SK-N-SH treated with all-trans-retinoic acid at 6 μM for 48 hours (cell line): ENCODE measurements around the gene RANBP1.
A peak's percentile ranks its signal among the peaks of the same experiment; 100 is the strongest.

Source experiments
- ATAC-seq: fragments of 200-7000 bp; cut with Tn5 transposase; 3 replicates; pipeline ENCODE4 v1.9.1; 2020; ENCODE audit warnings: mild to moderate bottlenecking, moderate library complexity
- ARNTL ChIP-seq: fragments of 450-650 bp; formaldehyde crosslinking; IDR thresholded peaks from 2 replicates; pipeline ENCODE4 v1.5.0; 2020; ENCODE audit warnings: low read depth, mild to moderate bottlenecking, moderate library complexity, borderline replicate concordance
- BACH2 ChIP-seq: fragments of 250-450 bp; sonication (Bioruptor Pico); IDR thresholded peaks from 2 replicates; pipeline ENCODE4 v1.9.0; 2021; ENCODE audit warnings: mild to moderate bottlenecking, borderline replicate concordance
- CREB5 ChIP-seq: fragments of 250-450 bp; sonication (Bioruptor Pico); IDR thresholded peaks from 2 replicates; pipeline ENCODE4 v1.5.1; 2020; ENCODE audit warnings: low read depth, mild to moderate bottlenecking, moderate library complexity
- CSDC2 ChIP-seq: fragments of 250-450 bp; sonication (Bioruptor Pico); IDR thresholded peaks from 2 replicates; pipeline ENCODE4 v1.5.0; 2020; ENCODE audit warnings: mild to moderate bottlenecking, moderate library complexity
- CSRNP3 ChIP-seq: fragments of 250-450 bp; sonication (Bioruptor Pico); IDR thresholded peaks from 2 replicates; pipeline ENCODE4 v1.5.1; 2021; ENCODE audit warnings: mild to moderate bottlenecking, moderate library complexity
- ESRRG ChIP-seq: fragments of 250-450 bp; sonication (Bioruptor Pico); IDR thresholded peaks from 2 replicates; pipeline ENCODE4 v1.6.1; 2021; ENCODE audit warnings: mild to moderate bottlenecking
- GLIS3 ChIP-seq: fragments of 250-450 bp; sonication (Bioruptor Pico); IDR thresholded peaks from 2 replicates; pipeline ENCODE4 v1.5.0; 2020; ENCODE audit warnings: mild to moderate bottlenecking, moderate library complexity
- ISL1 ChIP-seq: fragments of 250-450 bp; sonication (Bioruptor Pico); IDR thresholded peaks from 2 replicates; pipeline ENCODE4 v2.1.2; 2022; ENCODE audit warnings: mild to moderate bottlenecking, moderate library complexity
- OSR1 ChIP-seq: fragments of 250-450 bp; sonication (Bioruptor Pico); IDR thresholded peaks from 2 replicates; pipeline ENCODE4 v1.8.0; 2022; ENCODE audit warnings: moderate library complexity, mild to moderate bottlenecking, inconsistent platforms
- PATZ1 ChIP-seq: fragments of 250-450 bp; sonication (Bioruptor Pico); IDR thresholded peaks from 2 replicates; pipeline ENCODE4 v1.8.0; 2020; ENCODE audit warnings: mild to moderate bottlenecking, moderate library complexity, borderline replicate concordance
- POU6F1 ChIP-seq: fragments of 250-450 bp; sonication (Bioruptor Pico); IDR thresholded peaks from 2 replicates; pipeline ENCODE4 v1.8.0; 2021; ENCODE audit warnings: low read depth, mild to moderate bottlenecking, moderate library complexity, borderline replicate concordance
- PPARA ChIP-seq: fragments of 250-450 bp; sonication (Bioruptor Pico); IDR thresholded peaks from 2 replicates; pipeline ENCODE4 v1.5.0; 2020; ENCODE audit warnings: mild to moderate bottlenecking, borderline replicate concordance
- RARB ChIP-seq: fragments of 250-450 bp; sonication (Bioruptor Pico); IDR thresholded peaks from 2 replicates; pipeline ENCODE4 v1.8.0; 2021; ENCODE audit warnings: mild to moderate bottlenecking, moderate library complexity
- SNAI2 ChIP-seq: fragments of 250-450 bp; sonication (Bioruptor Pico); IDR thresholded peaks from 2 replicates; pipeline ENCODE4 v1.5.0; 2020; ENCODE audit warnings: mild to moderate bottlenecking, moderate library complexity
- TOX ChIP-seq: fragments of 250-450 bp; sonication (Bioruptor Pico); IDR thresholded peaks from 2 replicates; pipeline ENCODE4 v1.8.0; 2021; ENCODE audit warnings: mild to moderate bottlenecking, moderate library complexity, borderline replicate concordance
- TSHZ2 ChIP-seq: fragments of 250-450 bp; sonication (Bioruptor Pico); IDR thresholded peaks from 2 replicates; pipeline ENCODE4 v1.5.0; 2020; ENCODE audit warnings: mild to moderate bottlenecking, moderate library complexity
- ZC3H10 ChIP-seq: fragments of 250-450 bp; sonication (Bioruptor Pico); IDR thresholded peaks from 2 replicates; pipeline ENCODE4 v1.5.1; 2021; ENCODE audit warnings: mild to moderate bottlenecking, moderate library complexity
- ZFP3 ChIP-seq: fragments of 250-450 bp; sonication (Bioruptor Pico); IDR thresholded peaks from 2 replicates; pipeline ENCODE4 v1.5.0; 2020; ENCODE audit warnings: mild to moderate bottlenecking, moderate library complexity
- ZFP30 ChIP-seq: fragments of 450-650 bp; formaldehyde crosslinking; IDR thresholded peaks from 2 replicates; pipeline ENCODE4 v1.5.0; 2022; ENCODE audit warnings: mild to moderate bottlenecking, moderate library complexity
- ZNF565 ChIP-seq: fragments of 450-650 bp; formaldehyde crosslinking; conservative IDR thresholded peaks from 2 replicates; pipeline ENCODE4 v1.5.0; 2020; ENCODE audit warnings: low read depth, mild to moderate bottlenecking, moderate library complexity
- ZNF70 ChIP-seq: fragments of 450-650 bp; formaldehyde crosslinking; IDR thresholded peaks from 2 replicates; pipeline ENCODE4 v1.5.0; 2020; ENCODE audit warnings: mild to moderate bottlenecking, moderate library complexity

Gene RANBP1

GRCh38 chr22:20117633-20118299, 1.9 kb downstream of the RANBP1 start:
- no peak for TF ChIP-seq OSR1 (CRISPR knock-in tag)
- TF ChIP-seq POU6F1 (CRISPR knock-in tag) = no peak
- TF ChIP-seq ESRRG (CRISPR knock-in tag) = no peak
- TF ChIP-seq TOX (CRISPR knock-in tag) = no peak
- TF ChIP-seq ZFP3 (CRISPR knock-in tag) = no peak
- TF ChIP-seq BACH2 (CRISPR knock-in tag) = no peak
- TF ChIP-seq ZFP30 (CRISPR knock-in tag) = no peak
- TF ChIP-seq ISL1 (CRISPR knock-in tag) = no peak
- no peak for TF ChIP-seq PATZ1 (CRISPR knock-in tag)
- no peak for TF ChIP-seq CSRNP3
- TF ChIP-seq CREB5 (CRISPR knock-in tag) = no peak
- TF ChIP-seq ZNF70 (CRISPR knock-in tag) = no peak
- TF ChIP-seq ZNF565 (CRISPR knock-in tag) = no peak
- TF ChIP-seq ARNTL (CRISPR knock-in tag) = no peak
- no peak for TF ChIP-seq CSDC2 (CRISPR knock-in tag)
- no peak for TF ChIP-seq TSHZ2 (CRISPR knock-in tag)
- TF ChIP-seq ZC3H10 (CRISPR knock-in tag) = no peak
- no peak for TF ChIP-seq RARB (CRISPR knock-in tag)
- no peak for TF ChIP-seq GLIS3 (CRISPR knock-in tag)
- TF ChIP-seq PPARA = no peak
- TF ChIP-seq, all 23 proteins: peak for 0
- peak; percentile 9; the same call in 2 of the 3 replicates for ATAC-seq

GRCh38 chr22:20118300-20119020, 2.6 kb downstream of the RANBP1 start:
- no peak for ATAC-seq
- TF ChIP-seq ARNTL (CRISPR knock-in tag) (no peak), POU6F1 (CRISPR knock-in tag) (no peak), TOX (CRISPR knock-in tag) (no peak), SNAI2 (CRISPR knock-in tag) (no peak)
